Measurements from ENCODE around the gene FBXW8. TPM values are rescaled to one million over a fixed set of nuclear protein-coding genes. Genes with fewer than 3 reads are reported as not detected.
A peak's percentile ranks its signal among the peaks of the same experiment; 100 is the strongest.

Gene FBXW8
- total and polyA plus RNA-seq, 4 donors: 1.9 to 7.1 (median 4.9) TPM

DNA sequence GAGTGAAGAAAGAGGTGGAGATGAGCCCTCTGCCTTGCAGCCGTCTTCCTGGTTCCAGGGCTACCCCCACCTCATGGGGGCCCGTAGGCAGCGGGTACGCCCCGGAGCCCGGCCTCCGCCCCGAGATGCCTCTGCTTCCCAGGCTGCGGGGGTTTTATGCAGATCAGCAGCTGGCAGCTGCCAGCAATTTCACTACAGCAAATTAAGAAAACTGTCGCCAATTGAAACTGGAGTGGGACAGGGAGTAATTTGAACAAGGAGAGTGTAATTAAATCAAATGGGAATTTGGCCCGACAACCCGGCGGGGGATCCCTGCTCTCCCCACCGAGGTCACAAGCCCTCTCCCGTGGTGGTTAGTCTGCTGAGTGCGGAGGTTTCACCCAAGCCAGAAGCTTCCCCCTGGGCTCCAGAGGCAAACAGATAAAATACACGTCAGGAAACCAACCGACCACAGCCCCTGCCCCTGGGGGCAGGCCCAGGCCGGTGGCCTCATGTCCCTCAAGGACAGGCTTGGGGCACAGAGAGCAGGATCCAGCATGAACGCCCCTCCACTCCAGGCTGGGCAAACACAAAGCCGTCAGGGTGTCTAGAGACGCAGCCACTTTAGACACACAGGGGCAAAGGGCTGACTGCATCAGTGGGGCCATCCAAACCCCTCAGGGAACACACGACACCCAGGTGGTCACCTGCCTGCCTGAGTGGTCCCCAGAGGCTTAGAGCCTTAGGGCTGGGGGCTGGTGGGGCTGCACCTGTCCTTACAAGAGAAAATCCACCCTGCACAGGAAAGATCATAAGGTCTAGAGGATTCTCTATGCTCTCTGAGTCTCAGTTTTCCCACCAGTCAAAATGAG lies 134.6 kb downstream of the FBXW8 start:
- Histone ChIP-seq H3K9ac (ENCODE audit: low read depth in 1 of 2, low read length in 2 of 2) (no peak overlapping the region), H3K27ac (ENCODE audit: low read depth in 1 of 2, low read length in 2 of 2) (no peak overlapping the region), H3K4me3 (ENCODE audit: low read depth in 1 of 3, low read length in 3 of 3) (no peak overlapping the region), H3K9me3 (ENCODE audit: control insufficient read depth in 4 of 4, low read length in 3 of 4) (no peaks in the 10 kb centered on the region), H3K27me3 (ENCODE audit: control insufficient read depth in 4 of 4, insufficient read depth in 4 of 4, low read length in 3 of 4) (no peaks in the 10 kb centered on the region), H3K36me3 (ENCODE audit: control insufficient read depth in 4 of 4, insufficient read depth in 3 of 4, low read depth in 1 of 4, low read length in 3 of 4) (no peaks in the 10 kb centered on the region), H3K4me1 (ENCODE audit: control insufficient read depth in 4 of 4, insufficient read depth in 4 of 4, low read length in 3 of 4) (no peaks in the 10 kb centered on the region)
- WGBS: 31% methylated on average over 23 of the region's 23 CpGs
- DNase-seq (ENCODE audit: low spot score): peak; percentile 62
- TF ChIP-seq, protein P1, sequence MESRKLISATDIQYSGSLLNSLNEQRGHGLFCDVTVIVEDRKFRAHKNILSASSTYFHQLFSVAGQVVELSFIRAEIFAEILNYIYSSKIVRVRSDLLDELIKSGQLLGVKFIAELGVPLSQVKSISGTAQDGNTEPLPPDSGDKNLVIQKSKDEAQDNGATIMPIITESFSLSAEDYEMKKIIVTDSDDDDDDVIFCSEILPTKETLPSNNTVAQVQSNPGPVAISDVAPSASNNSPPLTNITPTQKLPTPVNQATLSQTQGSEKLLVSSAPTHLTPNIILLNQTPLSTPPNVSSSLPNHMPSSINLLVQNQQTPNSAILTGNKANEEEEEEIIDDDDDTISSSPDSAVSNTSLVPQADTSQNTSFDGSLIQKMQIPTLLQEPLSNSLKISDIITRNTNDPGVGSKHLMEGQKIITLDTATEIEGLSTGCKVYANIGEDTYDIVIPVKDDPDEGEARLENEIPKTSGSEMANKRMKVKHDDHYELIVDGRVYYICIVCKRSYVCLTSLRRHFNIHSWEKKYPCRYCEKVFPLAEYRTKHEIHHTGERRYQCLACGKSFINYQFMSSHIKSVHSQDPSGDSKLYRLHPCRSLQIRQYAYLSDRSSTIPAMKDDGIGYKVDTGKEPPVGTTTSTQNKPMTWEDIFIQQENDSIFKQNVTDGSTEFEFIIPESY (IDR thresholded peaks at IDR 0.05): no peak
- TF ChIP-seq, protein P2, sequence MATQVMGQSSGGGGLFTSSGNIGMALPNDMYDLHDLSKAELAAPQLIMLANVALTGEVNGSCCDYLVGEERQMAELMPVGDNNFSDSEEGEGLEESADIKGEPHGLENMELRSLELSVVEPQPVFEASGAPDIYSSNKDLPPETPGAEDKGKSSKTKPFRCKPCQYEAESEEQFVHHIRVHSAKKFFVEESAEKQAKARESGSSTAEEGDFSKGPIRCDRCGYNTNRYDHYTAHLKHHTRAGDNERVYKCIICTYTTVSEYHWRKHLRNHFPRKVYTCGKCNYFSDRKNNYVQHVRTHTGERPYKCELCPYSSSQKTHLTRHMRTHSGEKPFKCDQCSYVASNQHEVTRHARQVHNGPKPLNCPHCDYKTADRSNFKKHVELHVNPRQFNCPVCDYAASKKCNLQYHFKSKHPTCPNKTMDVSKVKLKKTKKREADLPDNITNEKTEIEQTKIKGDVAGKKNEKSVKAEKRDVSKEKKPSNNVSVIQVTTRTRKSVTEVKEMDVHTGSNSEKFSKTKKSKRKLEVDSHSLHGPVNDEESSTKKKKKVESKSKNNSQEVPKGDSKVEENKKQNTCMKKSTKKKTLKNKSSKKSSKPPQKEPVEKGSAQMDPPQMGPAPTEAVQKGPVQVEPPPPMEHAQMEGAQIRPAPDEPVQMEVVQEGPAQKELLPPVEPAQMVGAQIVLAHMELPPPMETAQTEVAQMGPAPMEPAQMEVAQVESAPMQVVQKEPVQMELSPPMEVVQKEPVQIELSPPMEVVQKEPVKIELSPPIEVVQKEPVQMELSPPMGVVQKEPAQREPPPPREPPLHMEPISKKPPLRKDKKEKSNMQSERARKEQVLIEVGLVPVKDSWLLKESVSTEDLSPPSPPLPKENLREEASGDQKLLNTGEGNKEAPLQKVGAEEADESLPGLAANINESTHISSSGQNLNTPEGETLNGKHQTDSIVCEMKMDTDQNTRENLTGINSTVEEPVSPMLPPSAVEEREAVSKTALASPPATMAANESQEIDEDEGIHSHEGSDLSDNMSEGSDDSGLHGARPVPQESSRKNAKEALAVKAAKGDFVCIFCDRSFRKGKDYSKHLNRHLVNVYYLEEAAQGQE (IDR thresholded peaks at IDR 0.05): no peak
- TF ChIP-seq SP1 (IDR thresholded peaks at IDR 0.05): no peak
- no peak for TF ChIP-seq GABPA (IDR thresholded peaks at IDR 0.05 in 1 of 2, conservative IDR thresholded peaks at IDR 0.05 in 1 of 2)
- TF ChIP-seq NR2F2 (IDR thresholded peaks at IDR 0.05): no peak
- TF ChIP-seq FOXA2 (IDR thresholded peaks at IDR 0.05): no peak
- TF ChIP-seq EGR1 (IDR thresholded peaks at IDR 0.05; ENCODE audit: low read depth in 2 of 2): no peak
- TF ChIP-seq FOXA1 (IDR thresholded peaks at IDR 0.05): no peak
- no peak for TF ChIP-seq HNF4G (IDR thresholded peaks at IDR 0.05)
- TF ChIP-seq HNF4A (conservative IDR thresholded peaks at IDR 0.05): no peak
- TF ChIP-seq TAF1 (conservative IDR thresholded peaks at IDR 0.05): no peak

DNA sequence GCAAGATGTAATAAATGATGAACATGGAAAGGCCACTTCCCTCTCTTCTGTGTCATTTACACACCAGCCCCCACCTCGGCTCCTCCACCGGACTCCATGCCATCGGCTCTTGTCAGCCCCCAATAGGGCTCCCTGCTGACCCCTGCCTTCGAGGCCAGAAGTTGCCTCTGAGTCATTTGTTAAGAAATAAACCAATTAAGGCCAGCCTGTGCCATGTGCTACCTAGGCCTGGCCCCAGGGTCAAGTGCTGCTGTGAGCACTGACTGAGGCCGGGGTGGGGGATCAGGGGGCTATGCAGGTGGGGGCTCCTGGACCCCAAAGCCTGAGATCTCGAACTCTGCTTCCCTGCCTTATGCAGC lies 135.2 kb downstream of the FBXW8 start:
- Histone ChIP-seq H3K27ac (ENCODE audit: low read depth in 1 of 2, low read length in 2 of 2) (no peak overlapping the region), H3K36me3 (ENCODE audit: control insufficient read depth in 4 of 4, insufficient read depth in 3 of 4, low read depth in 1 of 4, low read length in 3 of 4) (no peaks in the 10 kb centered on the region), H3K4me3 (ENCODE audit: low read depth in 1 of 3, low read length in 3 of 3) (no peak overlapping the region), H3K9ac (ENCODE audit: low read depth in 1 of 2, low read length in 2 of 2) (no peak overlapping the region), H3K27me3 (ENCODE audit: control insufficient read depth in 4 of 4, insufficient read depth in 4 of 4, low read length in 3 of 4) (no peaks in the 10 kb centered on the region), H3K4me1 (ENCODE audit: control insufficient read depth in 4 of 4, insufficient read depth in 4 of 4, low read length in 3 of 4) (no peaks in the 10 kb centered on the region), H3K9me3 (ENCODE audit: control insufficient read depth in 4 of 4, low read length in 3 of 4) (no peaks in the 10 kb centered on the region)
- TF ChIP-seq FOXA2 (IDR thresholded peaks at IDR 0.05) (no peak), SP1 (IDR thresholded peaks at IDR 0.05) (no peak), GABPA (IDR thresholded peaks at IDR 0.05 in 1 of 2, conservative IDR thresholded peaks at IDR 0.05 in 1 of 2) (no peak), EGR1 (IDR thresholded peaks at IDR 0.05; ENCODE audit: low read depth in 2 of 2) (no peak), FOXA1 (IDR thresholded peaks at IDR 0.05) (no peak), JUND (IDR thresholded peaks at IDR 0.05) (no peak), TAF1 (conservative IDR thresholded peaks at IDR 0.05) (no peak), HNF4A (conservative IDR thresholded peaks at IDR 0.05) (no peak), NR2F2 (IDR thresholded peaks at IDR 0.05) (no peak), RXRA (IDR thresholded peaks at IDR 0.05) (no peak)
- TF ChIP-seq, protein P2 (IDR thresholded peaks at IDR 0.05): no peak
- DNase-seq (ENCODE audit: low spot score): no peak
- WGBS: 54% methylated on average over 6 of the region's 6 CpGs

All from liver (tissue), 9 donors.